GM19023 (cell line): ENCODE measurements around the gene CRYM.
"Not testable (repeated sequence)": the region's sequence is repeated elsewhere in the genome, so short reads cannot be mapped to it uniquely, and the experiment has no call there.

Experiments used
- ATAC-seq: cut with Tn5 transposase; IDR thresholded peaks from one replicate; pipeline ENCODE4 v1.9.1; 2021; ENCODE audit warnings: mild to moderate bottlenecking, moderate library complexity; ENCODE audit not compliant: unreplicated experiment

The CRYM gene

DNA sequence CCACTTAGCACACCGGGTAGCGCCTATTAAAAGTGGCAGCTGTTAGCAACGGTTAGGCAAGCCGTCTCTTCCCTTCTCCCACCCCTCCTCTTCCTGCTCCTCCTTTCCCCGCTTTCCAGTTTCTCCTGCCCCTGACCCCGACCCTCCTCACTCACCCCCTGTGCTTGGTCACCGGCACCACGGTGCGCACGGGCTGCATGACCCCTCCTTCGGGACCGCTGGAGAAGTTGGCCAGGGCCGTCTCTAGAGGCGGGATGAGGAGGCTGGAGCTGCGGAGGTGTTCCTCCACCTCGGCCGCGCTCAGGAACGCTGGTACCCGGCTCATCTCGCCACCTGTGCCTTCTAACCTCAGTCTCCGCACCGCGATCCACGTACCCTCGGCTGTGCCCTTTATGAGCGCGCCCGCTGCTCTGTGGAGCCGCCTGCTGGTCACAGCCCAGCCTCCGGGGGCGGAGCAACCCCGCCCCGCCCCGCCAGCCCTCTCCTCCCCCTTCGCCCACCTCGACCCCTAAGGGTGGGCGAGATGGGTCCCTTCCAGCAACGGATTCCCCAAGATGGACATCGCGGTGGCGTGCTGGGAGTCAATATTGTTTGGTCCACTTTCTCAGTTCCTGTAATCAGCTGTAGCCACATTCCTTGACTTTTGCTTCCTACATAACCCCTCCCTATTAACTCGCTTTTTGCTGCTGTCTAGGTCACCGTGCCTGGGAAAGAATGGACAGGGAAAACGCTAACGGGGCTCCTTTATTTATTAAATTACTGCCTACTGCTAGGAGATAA, at the start of gene CRYM:
Gene CRYM (minus strand): TSS at position 364 of the 780 bp plus-strand sequence. CDS start 39 bp downstream, at position 325.
- ATAC-seq: no peak

DNA sequence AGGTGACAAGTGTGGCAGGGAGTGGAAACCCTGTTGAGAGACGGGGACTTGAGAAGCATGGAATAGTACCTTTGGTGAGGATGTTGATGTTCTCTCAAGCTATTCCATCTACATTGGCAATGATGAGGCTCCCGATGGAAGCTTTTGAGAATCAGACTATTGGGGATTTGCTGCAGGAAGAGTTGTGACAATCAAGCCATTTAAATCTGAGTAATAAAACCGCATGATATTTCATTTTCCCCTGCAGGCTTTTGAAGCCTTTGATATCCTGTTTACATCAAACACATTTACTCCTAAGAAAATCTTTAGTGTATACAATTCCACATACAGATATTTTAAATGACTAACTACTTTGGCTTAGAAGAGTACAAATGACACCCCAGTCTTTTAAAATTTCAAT, 49.0 kb upstream of the CRYM start:
- ATAC-seq: no peak

- ATAC-seq: no peak
These were observed 48.4 kb upstream of the CRYM start for GRCh38 chr16:21326459-21326858.

- ATAC-seq: no peak
These were observed 46.2 kb upstream of the CRYM start for GRCh38 chr16:21324267-21324666.

- ATAC-seq: not testable (repeated sequence)
These were observed 44.2 kb upstream of the CRYM start for GRCh38 chr16:21322251-21322650.

DNA sequence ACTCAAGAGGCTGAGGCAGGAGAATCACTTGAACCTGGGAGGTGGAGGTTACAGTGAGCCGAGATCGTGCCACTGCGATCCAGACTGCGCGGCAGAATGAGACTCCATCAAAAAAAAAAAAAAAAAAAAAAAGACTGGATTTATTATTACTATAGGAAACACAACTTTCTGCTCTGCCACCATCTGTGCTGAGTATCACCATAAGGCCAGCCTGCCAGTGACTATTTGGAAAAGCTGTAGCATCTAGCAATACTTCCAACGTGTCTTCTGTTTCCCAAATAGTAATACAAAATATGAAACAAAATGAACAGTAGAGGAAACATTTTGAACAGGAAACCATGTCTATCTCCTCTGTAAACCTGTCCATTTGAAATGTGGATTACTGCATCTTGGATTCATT, 43.6 kb upstream of the CRYM start:
- ATAC-seq: no peak

DNA sequence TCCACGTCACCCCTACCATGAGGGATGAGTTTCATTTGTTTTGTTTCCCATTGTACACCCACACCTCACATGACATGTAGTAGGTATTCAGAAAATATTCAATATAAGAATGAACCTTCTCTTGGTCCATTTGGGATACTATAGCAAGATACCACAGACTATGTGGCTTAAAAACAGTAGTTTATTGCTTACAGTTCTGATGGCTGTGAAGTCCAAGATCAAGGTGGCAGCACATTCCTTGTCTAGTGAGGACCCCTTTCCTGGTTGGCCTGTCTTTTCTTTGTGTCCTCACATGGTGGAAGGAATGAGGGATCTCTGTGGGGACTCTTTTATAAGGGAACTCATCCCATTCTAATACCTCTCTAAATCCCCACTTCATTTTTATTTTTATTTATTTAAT, 36.2 kb upstream of the CRYM start:
- ATAC-seq: no peak

- not testable (repeated sequence) for ATAC-seq
These were observed 34.8 kb upstream of the CRYM start for GRCh38 chr16:21312863-21313372.

DNA sequence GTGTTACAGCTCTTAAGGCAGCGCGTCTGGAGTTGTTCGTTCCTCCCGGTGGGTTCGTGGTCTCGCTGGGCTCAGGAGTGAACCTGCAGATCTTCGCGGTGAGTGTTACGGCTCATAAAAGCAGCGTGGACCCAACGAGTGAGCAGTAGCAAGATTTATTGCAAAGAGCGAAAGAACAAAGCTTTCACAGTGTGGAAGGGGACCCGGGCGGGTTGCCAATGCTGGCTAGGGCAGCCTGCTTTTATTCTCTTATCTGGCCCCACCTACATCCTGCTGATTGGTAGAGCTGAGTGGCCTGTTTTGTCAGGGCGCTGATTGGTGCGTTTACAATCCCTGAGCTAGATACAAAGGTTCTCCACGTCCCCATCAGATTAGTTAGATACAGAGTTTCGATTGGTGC, 34.0 kb upstream of the CRYM start:
- not testable (repeated sequence) for ATAC-seq

- not testable (repeated sequence) for ATAC-seq
These were observed 28.6 kb upstream of the CRYM start for GRCh38 chr16:21306712-21307111.

DNA sequence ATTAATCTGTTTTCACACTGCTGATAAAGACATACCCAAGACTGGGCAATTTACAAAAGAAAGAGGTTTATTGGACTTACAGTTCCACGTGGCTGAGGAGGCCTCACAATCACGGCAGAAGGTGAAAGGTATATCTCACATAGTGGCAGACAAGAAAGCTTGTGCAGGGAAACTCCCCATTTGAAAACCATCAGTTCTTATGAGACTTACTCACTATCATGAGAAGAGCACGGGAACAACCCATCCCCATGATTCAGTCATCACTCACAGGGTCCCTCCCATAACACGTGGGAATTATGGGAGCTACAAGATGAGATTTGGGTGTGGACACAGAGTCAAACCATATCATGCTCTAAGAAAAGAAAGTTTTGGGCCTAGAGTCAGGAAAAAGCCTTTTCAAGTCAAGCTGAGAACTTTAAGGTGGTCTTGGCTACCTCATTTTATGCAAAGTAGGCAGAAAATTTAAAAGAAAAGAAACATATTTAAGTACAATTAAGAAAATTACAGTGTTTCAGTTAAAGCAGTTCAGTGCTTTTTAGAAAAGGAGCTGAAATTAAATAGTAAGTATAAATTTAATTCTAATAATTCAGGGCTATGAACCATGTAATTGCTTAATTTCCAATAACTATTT, 24.9 kb upstream of the CRYM start:
- ATAC-seq: no peak

GRCh38 chr16:21302454-21302853, 24.4 kb upstream of the CRYM start:
- ATAC-seq: no peak

GRCh38 chr16:21301895-21302291, 23.8 kb upstream of the CRYM start:
- no peak for ATAC-seq

- ATAC-seq: peak; percentile 57
These were observed 23.2 kb upstream of the CRYM start for GRCh38 chr16:21301168-21301894.

DNA sequence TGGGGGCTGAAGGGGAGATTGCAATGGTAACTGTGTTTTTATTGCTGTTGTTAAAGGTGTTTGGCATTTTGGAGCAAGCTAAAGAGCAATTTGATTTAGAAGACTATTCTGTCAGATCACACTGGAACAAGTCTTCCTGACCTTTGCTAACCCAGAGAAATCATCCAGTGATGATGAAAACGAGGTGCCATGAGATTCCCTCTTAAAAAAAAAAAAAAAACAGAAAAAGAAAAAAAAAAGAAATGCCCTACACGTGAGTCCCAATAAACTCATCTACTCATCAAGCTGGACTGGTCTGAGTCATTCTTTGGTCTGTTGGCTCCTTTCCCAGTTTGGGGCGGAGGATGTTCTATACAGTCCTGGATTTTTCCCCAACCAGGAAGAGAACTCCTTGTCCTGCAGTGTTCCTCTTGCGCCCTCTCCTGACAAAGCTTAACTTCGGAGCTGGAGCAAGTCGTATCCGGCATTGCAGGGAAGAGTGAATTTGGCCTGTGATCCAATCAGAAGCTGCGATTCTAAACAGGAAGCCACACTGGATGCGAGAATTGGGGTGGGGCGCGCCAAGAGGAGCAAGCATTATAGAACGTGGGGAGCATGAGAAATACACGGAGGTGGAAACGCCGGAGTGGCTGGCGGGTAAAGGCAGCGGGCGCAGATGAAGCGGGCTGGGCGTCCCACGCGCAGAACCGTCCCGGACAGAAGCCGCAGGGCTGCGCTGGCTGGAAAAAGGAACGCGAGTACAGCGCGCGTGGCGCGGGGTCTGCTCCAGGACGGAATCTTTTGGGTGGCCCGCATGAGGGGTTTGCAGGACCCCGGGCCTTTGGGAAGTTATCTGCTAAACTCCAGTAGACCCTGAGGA, 22.4 kb upstream of the CRYM start:
- ATAC-seq: peak; percentile 57

- ATAC-seq: not testable (repeated sequence)
These were observed 11.7 kb upstream of the CRYM start for GRCh38 chr16:21289789-21290188.

GRCh38 chr16:21285314-21285713, 7.2 kb upstream of the CRYM start:
- no peak for ATAC-seq

- no peak for ATAC-seq
These were observed 6.3 kb upstream of the CRYM start for GRCh38 chr16:21284414-21284813.

- ATAC-seq: no peak
These were observed 5.6 kb upstream of the CRYM start for GRCh38 chr16:21283521-21284289.
